Measurements from ENCODE around the gene ADAMTS14. TPM values are rescaled to one million over a fixed set of nuclear protein-coding genes. Genes with fewer than 3 reads are reported as not detected.

The ADAMTS14 gene
- polyA plus RNA-seq, 6 donors from 2014 or later: not detected

GRCh38 chr10:70782746-70783680 is 110.7 kb downstream of the ADAMTS14 start:
- no peak overlapping the region for H3K27ac Mint-ChIP-seq
- no peaks in the 10 kb centered on the region for H3K36me3 Mint-ChIP-seq
- peaks cover 6 to 15% (median 7%) of the 10 kb centered on the region in 3 donors for H3K27me3 Mint-ChIP-seq
- ATAC-seq (ENCODE audit: low read depth in 2 of 2): no peak
- no peaks in the 10 kb centered on the region for H3K4me1 Mint-ChIP-seq
- no peaks in the 10 kb centered on the region for H3K9me3 Mint-ChIP-seq
- no peak for DNase-seq
- H3K4me3 Mint-ChIP-seq: no peak overlapping the region

GRCh38 chr10:70784016-70784415 is 111.7 kb downstream of the ADAMTS14 start:
- H3K9me3 Mint-ChIP-seq: no peaks in the 10 kb centered on the region
- peaks cover 6 to 15% (median 12%) of the 10 kb centered on the region in 3 donors for H3K27me3 Mint-ChIP-seq
- no peaks in the 10 kb centered on the region for H3K36me3 Mint-ChIP-seq
- DNase-seq: no peak
- no peak overlapping the region for H3K4me3 Mint-ChIP-seq
- no peaks in the 10 kb centered on the region for H3K4me1 Mint-ChIP-seq
- no peak overlapping the region for H3K27ac Mint-ChIP-seq
- ATAC-seq (ENCODE audit: low read depth in 2 of 2): no peak

- peaks cover 6 to 16% (median 15%) of the 10 kb centered on the region in 3 donors for H3K27me3 Mint-ChIP-seq
- H3K9me3 Mint-ChIP-seq: no peaks in the 10 kb centered on the region
- no peaks in the 10 kb centered on the region for H3K4me1 Mint-ChIP-seq
- H3K36me3 Mint-ChIP-seq: no peaks in the 10 kb centered on the region
- no peak overlapping the region for H3K27ac Mint-ChIP-seq
- no peak overlapping the region for H3K4me3 Mint-ChIP-seq
- DNase-seq: no peak
- ATAC-seq (ENCODE audit: low read depth in 2 of 2): no peak
Measured at GRCh38 chr10:70784471-70784870, 112.2 kb downstream of the ADAMTS14 start.

GRCh38 chr10:70785190-70785589 is 112.9 kb downstream of the ADAMTS14 start, which contains the start of gene TBATA:
Gene TBATA (minus strand): TSS chr10:70785377. CDS start chr10:70783379, 1,998 bp downstream.
- no peak for ATAC-seq (ENCODE audit: low read depth in 2 of 2)
- DNase-seq: no peak
- no peaks in the 10 kb centered on the region for H3K4me1 Mint-ChIP-seq
- H3K36me3 Mint-ChIP-seq: no peaks in the 10 kb centered on the region
- no peaks in the 10 kb centered on the region for H3K9me3 Mint-ChIP-seq
- H3K4me3 Mint-ChIP-seq: no peak within 1 kb of the TSS
- peaks cover 6 to 18% (median 15%) of the 10 kb centered on the region in 3 donors for H3K27me3 Mint-ChIP-seq
- H3K27ac Mint-ChIP-seq: no peak within 1 kb of the TSS

- H3K9me3 Mint-ChIP-seq: no peaks in the 10 kb centered on the region
- no peaks in the 10 kb centered on the region for H3K36me3 Mint-ChIP-seq
- peaks cover 6 to 24% (median 24%) of the 10 kb centered on the region in 3 donors for H3K27me3 Mint-ChIP-seq
- DNase-seq (no peak), ATAC-seq (ENCODE audit: low read depth in 2 of 2) (no peak)
- no peak overlapping the region for H3K27ac Mint-ChIP-seq
- no peak overlapping the region for H3K4me3 Mint-ChIP-seq
- no peaks in the 10 kb centered on the region for H3K4me1 Mint-ChIP-seq
Measured at GRCh38 chr10:70786799-70787415, 114.6 kb downstream of the ADAMTS14 start.

GRCh38 chr10:70791386-70792039 is 119.2 kb downstream of the ADAMTS14 start:
- H3K4me3 Mint-ChIP-seq: no peak overlapping the region

GRCh38 chr10:70795613-70796012 is 123.3 kb downstream of the ADAMTS14 start:
- Mint-ChIP-seq H3K4me3 (no peak overlapping the region), H3K4me1 (no peaks in the 10 kb centered on the region), H3K9me3 (peaks cover 0 to 3% (median 0%) of the 10 kb centered on the region in 7 donors), H3K27me3 (peaks cover 23 to 52% (median 34%) of the 10 kb centered on the region in 3 donors), H3K36me3 (no peaks in the 10 kb centered on the region), H3K27ac (no peak overlapping the region)
- ATAC-seq (ENCODE audit: low read depth in 2 of 2): no peak
- no peak for DNase-seq

More at GRCh38 chr10:70791386-70792039, 119.2 kb downstream of the ADAMTS14 start:
- Mint-ChIP-seq H3K4me1 (no peaks in the 10 kb centered on the region), H3K9me3 (no peaks in the 10 kb centered on the region), H3K27ac (no peak overlapping the region), H3K36me3 (no peaks in the 10 kb centered on the region), H3K27me3 (peaks cover under 1 to 28% (median 27%) of the 10 kb centered on the region in 3 donors)
- ATAC-seq (ENCODE audit: low read depth in 2 of 2) (no peak), DNase-seq (no peak)

GRCh38 chr10:70797840-70798239 is 125.5 kb downstream of the ADAMTS14 start:
- Mint-ChIP-seq H3K36me3 (no peaks in the 10 kb centered on the region), H3K4me1 (no peaks in the 10 kb centered on the region), H3K27ac (no peak overlapping the region), H3K9me3 (peaks cover 0 to 6% (median 0%) of the 10 kb centered on the region in 7 donors), H3K4me3 (no peak overlapping the region), H3K27me3 (peaks cover 26 to 35% (median 34%) of the 10 kb centered on the region in 3 donors)
- no peak for ATAC-seq (ENCODE audit: low read depth in 2 of 2)
- DNase-seq: no peak

- Mint-ChIP-seq H3K4me3 (no peak overlapping the region), H3K36me3 (no peaks in the 10 kb centered on the region), H3K4me1 (no peaks in the 10 kb centered on the region), H3K9me3 (peaks cover 0 to 6% (median 0%) of the 10 kb centered on the region in 7 donors), H3K27me3 (peaks cover 26 to 35% (median 35%) of the 10 kb centered on the region in 3 donors), H3K27ac (no peak overlapping the region)
- ATAC-seq (ENCODE audit: low read depth in 2 of 2): no peak
- no peak for DNase-seq
Measured at GRCh38 chr10:70799124-70799523, 126.8 kb downstream of the ADAMTS14 start.

GRCh38 chr10:70801854-70802253 is 129.5 kb downstream of the ADAMTS14 start:
- Mint-ChIP-seq H3K27ac (no peak overlapping the region), H3K27me3 (peaks cover 26 to 32% (median 31%) of the 10 kb centered on the region in 3 donors), H3K36me3 (no peaks in the 10 kb centered on the region), H3K9me3 (peaks cover 0 to 6% (median 0%) of the 10 kb centered on the region in 7 donors), H3K4me1 (no peaks in the 10 kb centered on the region), H3K4me3 (no peak overlapping the region)
- ATAC-seq (ENCODE audit: low read depth in 2 of 2): no peak
- DNase-seq: no peak

- ATAC-seq (ENCODE audit: low read depth in 2 of 2): no peak
- H3K36me3 Mint-ChIP-seq: no peaks in the 10 kb centered on the region
- H3K4me1 Mint-ChIP-seq: no peaks in the 10 kb centered on the region
- no peak for DNase-seq
- no peak overlapping the region for H3K4me3 Mint-ChIP-seq
- H3K27ac Mint-ChIP-seq: no peak overlapping the region
- H3K27me3 Mint-ChIP-seq: peaks cover 15 to 34% (median 26%) of the 10 kb centered on the region in 3 donors
- H3K9me3 Mint-ChIP-seq: peaks cover 0 to 3% (median 0%) of the 10 kb centered on the region in 7 donors
Measured at GRCh38 chr10:70803775-70804420, 131.6 kb downstream of the ADAMTS14 start.

- Mint-ChIP-seq H3K27me3 (peaks cover 10 to 28% (median 21%) of the 10 kb centered on the region in 3 donors), H3K27ac (no peak overlapping the region), H3K9me3 (peaks cover 0 to 3% (median 0%) of the 10 kb centered on the region in 7 donors), H3K4me3 (no peak overlapping the region), H3K4me1 (no peaks in the 10 kb centered on the region), H3K36me3 (no peaks in the 10 kb centered on the region)
- no peak for DNase-seq
- ATAC-seq (ENCODE audit: low read depth in 2 of 2): no peak
Measured at GRCh38 chr10:70804421-70804808, 132.1 kb downstream of the ADAMTS14 start.

Measured in naive B cell (primary cell).